Measurements from ENCODE around the gene LRMDA. TPM values are rescaled to one million over a fixed set of nuclear protein-coding genes. Genes with fewer than 3 reads are reported as not detected.

LRMDA gene
- total and polyA plus RNA-seq, 2 of the 4 experiments (the other 2 are of a cell fraction): 0.07 TPM; not detected in 1

DNA sequence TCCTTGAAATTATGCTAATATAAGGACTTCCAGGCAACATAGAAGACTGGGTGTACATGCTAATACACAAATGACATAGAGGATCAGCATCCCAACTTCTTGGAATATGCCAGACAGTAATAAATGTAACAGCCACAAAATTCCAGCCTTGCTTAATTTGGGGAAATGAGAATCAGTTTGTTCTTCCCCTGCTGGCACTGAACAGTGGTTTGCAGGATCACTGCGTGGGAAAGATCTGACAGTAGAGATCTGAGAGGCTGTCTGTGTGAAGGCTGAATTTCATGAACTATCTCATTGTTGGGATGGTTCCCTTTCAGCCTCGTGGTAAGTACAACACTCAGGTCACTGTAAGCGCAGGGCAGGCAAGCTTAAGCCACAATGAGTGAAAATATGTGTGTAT, 1078.0 kb downstream of the LRMDA start:
- Histone ChIP-seq H4K91ac (ENCODE audit: insufficient read depth, low read depth, low read length) (no peak overlapping the region; the same call in 1 of the 2 replicates), H3K9me3 (ENCODE audit: control insufficient read depth, insufficient read depth, low read length) (no peaks in the 10 kb centered on the region), H2BK20ac (ENCODE audit: low read depth, low read length) (no peak overlapping the region), H4K20me1 (ENCODE audit: insufficient read depth, low read length) (no peaks in the 10 kb centered on the region), H3K9ac (ENCODE audit: low read depth, low read length) (no peak overlapping the region), H3K23ac (ENCODE audit: low read depth, low read length) (no peak overlapping the region), H2BK120ac (ENCODE audit: low read depth, low read length) (no peak overlapping the region), H3K9me1 (ENCODE audit: insufficient read depth, low read length) (no peaks in the 10 kb centered on the region), H3K14ac (replicated peaks; ENCODE audit: low read depth, low read length) (no peak overlapping the region), H3K4ac (ENCODE audit: low read depth, low read length) (no peak overlapping the region), H4K5ac (ENCODE audit: low read depth, low read length) (no peak overlapping the region), H3K79me1 (ENCODE audit: low read depth in 1 of 2, low read length in 2 of 2) (no peaks in the 10 kb centered on the region), H3K4me2 (ENCODE audit: low read depth, low read length) (no peak overlapping the region), H2AFZ (replicated peaks; ENCODE audit: low read length, poor library complexity) (no peak overlapping the region), H4K8ac (ENCODE audit: low read depth in 2 of 2, low read length in 2 of 2) (no peak overlapping the region), H3K4me1 (ENCODE audit: control insufficient read depth, insufficient read depth, low read length) (no peaks in the 10 kb centered on the region), H3K36me3 (ENCODE audit: control insufficient read depth, insufficient read depth, low read length) (no peaks in the 10 kb centered on the region), H3K27ac (ENCODE audit: insufficient read depth, low read length) (no peak overlapping the region), H2AK9ac (replicated peaks; ENCODE audit: low read depth, low read length, poor library complexity) (no peak overlapping the region), H3K56ac (ENCODE audit: extremely low read depth, insufficient read depth, low read length) (no peak overlapping the region), H3K27me3 (ENCODE audit: control insufficient read depth, insufficient read depth, low read length) (peaks cover 2% of the 10 kb centered on the region), H3K4me3 (ENCODE audit: insufficient read depth, low read depth, low read length) (no peak overlapping the region), H2AK5ac (ENCODE audit: low read depth, low read length) (no peak overlapping the region), H2BK15ac (ENCODE audit: low read depth, low read length) (no peak overlapping the region), H3K18ac (ENCODE audit: low read depth, low read length) (no peak overlapping the region), H2BK5ac (ENCODE audit: low read depth, low read length, poor library complexity, severe bottlenecking) (no peak overlapping the region)
- no peak for TF ChIP-seq CHD1 (IDR thresholded peaks at IDR 0.05; ENCODE audit: low read depth, low read length)
- TF ChIP-seq RCOR1 (IDR thresholded peaks at IDR 0.05; ENCODE audit: insufficient replicate concordance, low read length): no peak
- no peak for TF ChIP-seq POLR2A (IDR thresholded peaks at IDR 0.05; ENCODE audit: low read depth, low read length)
- no peak for TF ChIP-seq SMC3 (IDR thresholded peaks at IDR 0.05; ENCODE audit: low read depth, low read length)
- no peak for TF ChIP-seq CTCF (conservative IDR thresholded peaks at IDR 0.05; ENCODE audit: low read depth, low read length)
- TF ChIP-seq NFE2L2 (IDR thresholded peaks at IDR 0.05; ENCODE audit: low read depth, low read length): no peak
- no peak for TF ChIP-seq MAZ (IDR thresholded peaks at IDR 0.05; ENCODE audit: borderline replicate concordance, low read depth, low read length)
- TF ChIP-seq CEBPB (IDR thresholded peaks at IDR 0.05; ENCODE audit: low read depth, low read length): no peak
- TF ChIP-seq, protein P1, sequence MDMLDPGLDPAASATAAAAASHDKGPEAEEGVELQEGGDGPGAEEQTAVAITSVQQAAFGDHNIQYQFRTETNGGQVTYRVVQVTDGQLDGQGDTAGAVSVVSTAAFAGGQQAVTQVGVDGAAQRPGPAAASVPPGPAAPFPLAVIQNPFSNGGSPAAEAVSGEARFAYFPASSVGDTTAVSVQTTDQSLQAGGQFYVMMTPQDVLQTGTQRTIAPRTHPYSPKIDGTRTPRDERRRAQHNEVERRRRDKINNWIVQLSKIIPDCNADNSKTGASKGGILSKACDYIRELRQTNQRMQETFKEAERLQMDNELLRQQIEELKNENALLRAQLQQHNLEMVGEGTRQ (IDR thresholded peaks at IDR 0.05; ENCODE audit: low read depth, low read length): no peak
- no peak for TF ChIP-seq RAD21 (IDR thresholded peaks at IDR 0.05; ENCODE audit: low read length)
- no peak for TF ChIP-seq FOS (IDR thresholded peaks at IDR 0.05; ENCODE audit: low read depth, low read length)
- TF ChIP-seq, protein P2, sequence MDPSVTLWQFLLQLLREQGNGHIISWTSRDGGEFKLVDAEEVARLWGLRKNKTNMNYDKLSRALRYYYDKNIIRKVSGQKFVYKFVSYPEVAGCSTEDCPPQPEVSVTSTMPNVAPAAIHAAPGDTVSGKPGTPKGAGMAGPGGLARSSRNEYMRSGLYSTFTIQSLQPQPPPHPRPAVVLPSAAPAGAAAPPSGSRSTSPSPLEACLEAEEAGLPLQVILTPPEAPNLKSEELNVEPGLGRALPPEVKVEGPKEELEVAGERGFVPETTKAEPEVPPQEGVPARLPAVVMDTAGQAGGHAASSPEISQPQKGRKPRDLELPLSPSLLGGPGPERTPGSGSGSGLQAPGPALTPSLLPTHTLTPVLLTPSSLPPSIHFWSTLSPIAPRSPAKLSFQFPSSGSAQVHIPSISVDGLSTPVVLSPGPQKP (IDR thresholded peaks at IDR 0.05; ENCODE audit: borderline replicate concordance, low read depth, low read length): no peak
- no peak for TF ChIP-seq MAFK (IDR thresholded peaks at IDR 0.05; ENCODE audit: low read depth, low read length)
- no peak for TF ChIP-seq BHLHE40 (IDR thresholded peaks at IDR 0.05; ENCODE audit: low read depth, low read length)
- TF ChIP-seq RFX5 (IDR thresholded peaks at IDR 0.05; ENCODE audit: low read depth, low read length): no peak
- no peak for TF ChIP-seq MXI1 (IDR thresholded peaks at IDR 0.05; ENCODE audit: borderline replicate concordance, low read depth, low read length)
- DNase-seq (no peak), ATAC-seq (ENCODE audit: low read depth) (no peak; the same call in 1 of the 2 replicates)
- ChIA-PET CTCF (no interaction called here), POLR2A (ENCODE audit: unreplicated experiment) (no interaction called here)
- no TSS peak for BruUV-seq (replicated peaks)
- in situ Hi-C loops (cut with MboI; ENCODE audit: low sequenced_read_pairs) (no loop called here), dilution Hi-C loops (cut with HindIII; ENCODE audit: low sequenced_read_pairs, unreplicated experiment) (no loop called here), intact Hi-C loops (cut with micrococcal nuclease) (no loop called here)
- no CpG with 5 or more reads among the region's 3 CpGs for WGBS, 2 experiments (ENCODE audit: extremely low coverage in 2 of 2, insufficient read length in 1 of 2)

Measured in IMR-90 (cell line).